ENCODE data around the gene CDHR3.

DNA sequence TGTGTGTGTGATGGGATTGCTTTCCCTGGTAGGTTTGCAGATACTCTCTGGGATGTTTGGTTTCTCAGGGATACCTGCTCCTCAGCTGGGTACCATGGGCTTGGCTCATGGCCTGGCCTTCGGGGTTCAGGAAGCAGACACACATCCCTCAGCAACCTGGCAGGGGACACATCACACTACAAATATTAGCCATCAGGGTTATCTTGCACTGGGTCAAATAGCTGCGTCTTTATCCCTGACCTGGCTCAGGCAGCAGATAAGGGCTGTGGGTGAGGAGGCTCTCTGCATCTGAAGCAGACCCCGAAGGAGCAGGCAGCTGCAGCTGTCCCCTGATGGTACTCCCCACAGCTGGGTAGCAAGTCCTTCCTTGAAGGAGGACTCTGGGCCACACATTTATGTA lies 25.7 kb upstream of the CDHR3 start:
- TF ChIP-seq, protein P1, sequence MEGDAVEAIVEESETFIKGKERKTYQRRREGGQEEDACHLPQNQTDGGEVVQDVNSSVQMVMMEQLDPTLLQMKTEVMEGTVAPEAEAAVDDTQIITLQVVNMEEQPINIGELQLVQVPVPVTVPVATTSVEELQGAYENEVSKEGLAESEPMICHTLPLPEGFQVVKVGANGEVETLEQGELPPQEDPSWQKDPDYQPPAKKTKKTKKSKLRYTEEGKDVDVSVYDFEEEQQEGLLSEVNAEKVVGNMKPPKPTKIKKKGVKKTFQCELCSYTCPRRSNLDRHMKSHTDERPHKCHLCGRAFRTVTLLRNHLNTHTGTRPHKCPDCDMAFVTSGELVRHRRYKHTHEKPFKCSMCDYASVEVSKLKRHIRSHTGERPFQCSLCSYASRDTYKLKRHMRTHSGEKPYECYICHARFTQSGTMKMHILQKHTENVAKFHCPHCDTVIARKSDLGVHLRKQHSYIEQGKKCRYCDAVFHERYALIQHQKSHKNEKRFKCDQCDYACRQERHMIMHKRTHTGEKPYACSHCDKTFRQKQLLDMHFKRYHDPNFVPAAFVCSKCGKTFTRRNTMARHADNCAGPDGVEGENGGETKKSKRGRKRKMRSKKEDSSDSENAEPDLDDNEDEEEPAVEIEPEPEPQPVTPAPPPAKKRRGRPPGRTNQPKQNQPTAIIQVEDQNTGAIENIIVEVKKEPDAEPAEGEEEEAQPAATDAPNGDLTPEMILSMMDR (IDR thresholded peaks at IDR 0.05; ENCODE audit: extremely low read depth in 1 of 2, insufficient read depth in 1 of 2, low read depth in 1 of 2, low read length in 2 of 2), result no peak
- TF ChIP-seq POLR2A (IDR thresholded peaks at IDR 0.05; ENCODE audit: low read depth, low read length) (no peak), FOS (IDR thresholded peaks at IDR 0.05; ENCODE audit: borderline replicate concordance, insufficient read depth, low read length) (no peak), EZH2 (IDR thresholded peaks at IDR 0.05; ENCODE audit: borderline replicate concordance, low read depth, low read length, severe bottlenecking) (no peak), POLR2AphosphoS5 (IDR thresholded peaks at IDR 0.05; ENCODE audit: insufficient read depth, low read depth, low read length) (no peak), JUN (IDR thresholded peaks at IDR 0.05; ENCODE audit: borderline replicate concordance, insufficient read depth, insufficient read length, low read depth) (no peak), GATA2 (IDR thresholded peaks at IDR 0.05; ENCODE audit: insufficient read depth, insufficient read length, low read depth, low read length) (no peak), MYC (IDR thresholded peaks at IDR 0.05; ENCODE audit: low read depth, low read length) (no peak)
- TF ChIP-seq, protein P2, sequence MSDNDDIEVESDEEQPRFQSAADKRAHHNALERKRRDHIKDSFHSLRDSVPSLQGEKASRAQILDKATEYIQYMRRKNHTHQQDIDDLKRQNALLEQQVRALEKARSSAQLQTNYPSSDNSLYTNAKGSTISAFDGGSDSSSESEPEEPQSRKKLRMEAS (IDR thresholded peaks at IDR 0.05; ENCODE audit: insufficient read depth, insufficient read length), result no peak

Measured in endothelial cell of umbilical vein (primary cell).